ENCODE results near the gene EZH2.

Gene EZH2

DNA sequence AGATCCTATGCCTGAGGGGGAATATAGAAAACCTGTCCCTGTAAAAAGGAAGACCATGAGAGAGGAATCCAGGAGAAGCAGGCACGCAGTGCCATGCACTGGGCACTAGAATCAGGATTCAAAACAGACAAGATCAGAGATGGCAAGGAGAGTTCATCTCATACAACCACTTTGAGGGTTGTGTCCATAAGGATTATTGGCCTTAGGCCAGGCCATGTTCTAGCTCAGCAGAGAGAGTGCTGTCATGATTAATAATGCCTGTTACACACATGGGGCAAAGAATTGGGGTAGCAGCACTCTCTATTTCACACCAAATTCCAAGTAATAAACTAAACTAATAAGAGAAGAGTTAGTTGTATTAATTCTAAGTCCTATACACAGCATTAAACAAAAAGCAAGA is 29.1 kb downstream of the EZH2 start (continued):
- TF ChIP-seq, protein P1, sequence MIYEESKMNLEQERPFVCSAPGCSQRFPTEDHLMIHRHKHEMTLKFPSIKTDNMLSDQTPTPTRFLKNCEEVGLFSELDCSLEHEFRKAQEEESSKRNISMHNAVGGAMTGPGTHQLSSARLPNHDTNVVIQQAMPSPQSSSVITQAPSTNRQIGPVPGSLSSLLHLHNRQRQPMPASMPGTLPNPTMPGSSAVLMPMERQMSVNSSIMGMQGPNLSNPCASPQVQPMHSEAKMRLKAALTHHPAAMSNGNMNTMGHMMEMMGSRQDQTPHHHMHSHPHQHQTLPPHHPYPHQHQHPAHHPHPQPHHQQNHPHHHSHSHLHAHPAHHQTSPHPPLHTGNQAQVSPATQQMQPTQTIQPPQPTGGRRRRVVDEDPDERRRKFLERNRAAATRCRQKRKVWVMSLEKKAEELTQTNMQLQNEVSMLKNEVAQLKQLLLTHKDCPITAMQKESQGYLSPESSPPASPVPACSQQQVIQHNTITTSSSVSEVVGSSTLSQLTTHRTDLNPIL (CRISPR knock-in tag; IDR thresholded peaks at IDR 0.05; ENCODE audit: low read depth) = no peak

DNA sequence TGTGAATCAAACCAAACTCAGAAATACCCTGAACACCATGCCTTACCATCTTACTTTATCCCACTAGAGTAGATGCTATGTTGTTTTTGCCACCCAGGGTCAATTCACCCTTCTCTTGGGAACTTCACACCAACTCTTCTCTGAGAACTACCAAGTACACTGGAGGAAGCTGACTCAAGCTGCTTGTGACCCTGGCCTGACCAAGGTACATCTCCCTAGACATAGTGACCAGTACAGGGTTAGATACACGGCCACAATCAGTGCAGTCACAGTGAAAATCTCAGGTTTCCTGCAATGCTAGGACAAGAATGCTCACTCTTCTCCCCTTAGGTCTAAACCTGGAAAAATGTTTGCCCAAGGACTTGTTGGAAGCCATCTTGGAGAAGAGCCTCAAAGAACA is 31.8 kb downstream of the EZH2 start:
- ATAC-seq = no peak
- TF ChIP-seq, protein P1 (CRISPR knock-in tag; IDR thresholded peaks at IDR 0.05; ENCODE audit: low read depth) = no peak
- TF ChIP-seq, protein P2, sequence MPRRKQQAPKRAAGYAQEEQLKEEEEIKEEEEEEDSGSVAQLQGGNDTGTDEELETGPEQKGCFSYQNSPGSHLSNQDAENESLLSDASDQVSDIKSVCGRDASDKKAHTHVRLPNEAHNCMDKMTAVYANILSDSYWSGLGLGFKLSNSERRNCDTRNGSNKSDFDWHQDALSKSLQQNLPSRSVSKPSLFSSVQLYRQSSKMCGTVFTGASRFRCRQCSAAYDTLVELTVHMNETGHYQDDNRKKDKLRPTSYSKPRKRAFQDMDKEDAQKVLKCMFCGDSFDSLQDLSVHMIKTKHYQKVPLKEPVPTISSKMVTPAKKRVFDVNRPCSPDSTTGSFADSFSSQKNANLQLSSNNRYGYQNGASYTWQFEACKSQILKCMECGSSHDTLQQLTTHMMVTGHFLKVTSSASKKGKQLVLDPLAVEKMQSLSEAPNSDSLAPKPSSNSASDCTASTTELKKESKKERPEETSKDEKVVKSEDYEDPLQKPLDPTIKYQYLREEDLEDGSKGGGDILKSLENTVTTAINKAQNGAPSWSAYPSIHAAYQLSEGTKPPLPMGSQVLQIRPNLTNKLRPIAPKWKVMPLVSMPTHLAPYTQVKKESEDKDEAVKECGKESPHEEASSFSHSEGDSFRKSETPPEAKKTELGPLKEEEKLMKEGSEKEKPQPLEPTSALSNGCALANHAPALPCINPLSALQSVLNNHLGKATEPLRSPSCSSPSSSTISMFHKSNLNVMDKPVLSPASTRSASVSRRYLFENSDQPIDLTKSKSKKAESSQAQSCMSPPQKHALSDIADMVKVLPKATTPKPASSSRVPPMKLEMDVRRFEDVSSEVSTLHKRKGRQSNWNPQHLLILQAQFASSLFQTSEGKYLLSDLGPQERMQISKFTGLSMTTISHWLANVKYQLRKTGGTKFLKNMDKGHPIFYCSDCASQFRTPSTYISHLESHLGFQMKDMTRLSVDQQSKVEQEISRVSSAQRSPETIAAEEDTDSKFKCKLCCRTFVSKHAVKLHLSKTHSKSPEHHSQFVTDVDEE (CRISPR knock-in tag; IDR thresholded peaks at IDR 0.05) = no peak
- TF ChIP-seq OSR1 (CRISPR knock-in tag; IDR thresholded peaks at IDR 0.05) = no peak
- no peak for TF ChIP-seq ARNTL (CRISPR knock-in tag; IDR thresholded peaks at IDR 0.05; ENCODE audit: borderline replicate concordance, low read depth)
- TF ChIP-seq ZFP30 (CRISPR knock-in tag; IDR thresholded peaks at IDR 0.05) = no peak
- no peak for TF ChIP-seq TCF4 (CRISPR knock-in tag; IDR thresholded peaks at IDR 0.05; ENCODE audit: borderline replicate concordance)
- no peak for TF ChIP-seq ESRRG (CRISPR knock-in tag; IDR thresholded peaks at IDR 0.05)
- TF ChIP-seq ZFP3 (CRISPR knock-in tag; IDR thresholded peaks at IDR 0.05) = no peak
- TF ChIP-seq ISL1 (CRISPR knock-in tag; IDR thresholded peaks at IDR 0.05) = no peak

DNA sequence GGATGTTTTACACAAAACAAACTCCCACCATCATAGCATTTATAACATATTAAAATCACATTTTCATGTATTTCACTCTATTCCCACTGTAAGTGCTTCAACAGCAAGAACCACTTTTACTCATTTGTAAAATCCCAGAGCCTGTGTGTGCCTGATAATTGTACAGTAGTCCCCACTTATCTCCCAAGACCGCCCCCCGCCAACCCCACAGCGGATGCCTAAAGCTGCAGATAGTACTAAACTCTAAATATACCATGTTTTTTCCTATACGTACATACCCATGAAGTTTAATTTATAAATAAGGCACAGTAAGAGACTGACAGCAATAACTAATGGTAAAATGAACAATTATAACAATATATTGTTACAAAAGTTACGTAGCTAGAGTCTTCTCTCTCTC is 33.5 kb downstream of the EZH2 start:
- no peak for ATAC-seq
- TF ChIP-seq ZC3H10 (CRISPR knock-in tag; IDR thresholded peaks at IDR 0.05) (no peak), PPARA (CRISPR knock-in tag; IDR thresholded peaks at IDR 0.05; ENCODE audit: borderline replicate concordance) (no peak), BACH2 (CRISPR knock-in tag; IDR thresholded peaks at IDR 0.05; ENCODE audit: borderline replicate concordance) (no peak), GLIS3 (CRISPR knock-in tag; IDR thresholded peaks at IDR 0.05) (no peak), ZFP30 (CRISPR knock-in tag; IDR thresholded peaks at IDR 0.05) (no peak), TOX (CRISPR knock-in tag; IDR thresholded peaks at IDR 0.05; ENCODE audit: borderline replicate concordance) (no peak), ZNF8 (CRISPR knock-in tag; IDR thresholded peaks at IDR 0.05) (no peak), ISL1 (CRISPR knock-in tag; IDR thresholded peaks at IDR 0.05) (no peak), RARB (CRISPR knock-in tag; IDR thresholded peaks at IDR 0.05) (no peak)
- TF ChIP-seq, protein P2 (CRISPR knock-in tag; IDR thresholded peaks at IDR 0.05) = no peak
- TF ChIP-seq, protein P3, sequence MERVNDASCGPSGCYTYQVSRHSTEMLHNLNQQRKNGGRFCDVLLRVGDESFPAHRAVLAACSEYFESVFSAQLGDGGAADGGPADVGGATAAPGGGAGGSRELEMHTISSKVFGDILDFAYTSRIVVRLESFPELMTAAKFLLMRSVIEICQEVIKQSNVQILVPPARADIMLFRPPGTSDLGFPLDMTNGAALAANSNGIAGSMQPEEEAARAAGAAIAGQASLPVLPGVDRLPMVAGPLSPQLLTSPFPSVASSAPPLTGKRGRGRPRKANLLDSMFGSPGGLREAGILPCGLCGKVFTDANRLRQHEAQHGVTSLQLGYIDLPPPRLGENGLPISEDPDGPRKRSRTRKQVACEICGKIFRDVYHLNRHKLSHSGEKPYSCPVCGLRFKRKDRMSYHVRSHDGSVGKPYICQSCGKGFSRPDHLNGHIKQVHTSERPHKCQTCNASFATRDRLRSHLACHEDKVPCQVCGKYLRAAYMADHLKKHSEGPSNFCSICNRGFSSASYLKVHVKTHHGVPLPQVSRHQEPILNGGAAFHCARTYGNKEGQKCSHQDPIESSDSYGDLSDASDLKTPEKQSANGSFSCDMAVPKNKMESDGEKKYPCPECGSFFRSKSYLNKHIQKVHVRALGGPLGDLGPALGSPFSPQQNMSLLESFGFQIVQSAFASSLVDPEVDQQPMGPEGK (CRISPR knock-in tag; IDR thresholded peaks at IDR 0.05; ENCODE audit: borderline replicate concordance) = no peak

DNA sequence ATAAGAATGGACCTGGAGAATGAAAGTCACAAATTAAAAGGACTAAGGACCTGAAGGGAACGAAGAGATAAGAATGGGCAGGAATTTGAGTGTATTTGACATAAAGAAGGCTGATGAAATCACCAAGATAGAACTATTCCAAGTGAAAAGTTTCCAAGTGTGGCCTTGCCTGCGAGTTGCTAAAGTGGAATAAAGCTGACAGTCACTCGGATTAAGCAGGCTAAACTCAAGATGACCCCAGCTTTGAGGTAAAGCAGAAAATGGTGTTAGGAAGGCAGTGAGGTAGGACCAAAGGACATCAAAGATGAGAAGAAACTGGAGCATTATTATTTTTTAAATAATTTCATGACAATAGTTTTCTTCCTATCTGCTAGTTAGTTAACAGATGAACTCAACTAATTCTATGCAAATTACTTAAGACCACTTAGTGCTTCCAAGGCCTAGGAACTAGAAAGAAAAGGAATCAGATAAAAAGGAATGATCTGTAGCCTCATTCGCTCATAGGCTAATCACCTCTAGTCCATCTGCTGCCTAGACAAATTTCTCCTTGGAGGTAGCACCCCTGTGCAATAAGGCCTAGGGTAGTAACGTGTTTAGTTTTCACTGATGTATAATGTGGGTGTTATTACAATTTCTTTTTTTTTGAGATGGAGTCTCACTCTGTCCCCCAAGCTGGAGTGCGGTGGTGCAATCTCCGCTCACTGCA is 34.5 kb downstream of the EZH2 start:
- peak; percentile 42 for ATAC-seq
- TF ChIP-seq ZC3H10 (CRISPR knock-in tag; IDR thresholded peaks at IDR 0.05) (no peak), PPARA (CRISPR knock-in tag; IDR thresholded peaks at IDR 0.05; ENCODE audit: borderline replicate concordance) (no peak), TOX (CRISPR knock-in tag; IDR thresholded peaks at IDR 0.05; ENCODE audit: borderline replicate concordance) (no peak), ZNF8 (CRISPR knock-in tag; IDR thresholded peaks at IDR 0.05) (no peak), RARB (CRISPR knock-in tag; IDR thresholded peaks at IDR 0.05) (no peak), TCF4 (CRISPR knock-in tag; IDR thresholded peaks at IDR 0.05; ENCODE audit: borderline replicate concordance) (no peak), CSDC2 (CRISPR knock-in tag; IDR thresholded peaks at IDR 0.05) (no peak)
- TF ChIP-seq, protein P2 (CRISPR knock-in tag; IDR thresholded peaks at IDR 0.05) = peak; percentile 60; the same call in 1 of the 2 replicates
- TF ChIP-seq, protein P4, sequence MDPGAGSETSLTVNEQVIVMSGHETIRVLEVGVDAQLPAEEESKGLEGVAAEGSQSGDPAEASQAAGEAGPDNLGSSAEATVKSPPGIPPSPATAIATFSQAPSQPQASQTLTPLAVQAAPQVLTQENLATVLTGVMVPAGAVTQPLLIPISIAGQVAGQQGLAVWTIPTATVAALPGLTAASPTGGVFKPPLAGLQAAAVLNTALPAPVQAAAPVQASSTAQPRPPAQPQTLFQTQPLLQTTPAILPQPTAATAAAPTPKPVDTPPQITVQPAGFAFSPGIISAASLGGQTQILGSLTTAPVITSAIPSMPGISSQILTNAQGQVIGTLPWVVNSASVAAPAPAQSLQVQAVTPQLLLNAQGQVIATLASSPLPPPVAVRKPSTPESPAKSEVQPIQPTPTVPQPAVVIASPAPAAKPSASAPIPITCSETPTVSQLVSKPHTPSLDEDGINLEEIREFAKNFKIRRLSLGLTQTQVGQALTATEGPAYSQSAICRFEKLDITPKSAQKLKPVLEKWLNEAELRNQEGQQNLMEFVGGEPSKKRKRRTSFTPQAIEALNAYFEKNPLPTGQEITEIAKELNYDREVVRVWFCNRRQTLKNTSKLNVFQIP (CRISPR knock-in tag; IDR thresholded peaks at IDR 0.05; ENCODE audit: borderline replicate concordance, low read depth) = no peak; the same call in 1 of the 2 replicates

All from SK-N-SH treated with all-trans-retinoic acid at 6 μM for 48 hours (cell line).